HFF-Myc (cell line): ENCODE data around the gene ADAP2.

Experiments used
- DNase-seq: peaks from one replicate; pipeline ENCODE4 v3.0.0-alpha.2; 2011; ENCODE audit warnings: low read depth; ENCODE audit errors: extremely low read depth
- H3K4me3 ChIP-seq: replicated peaks from 2 replicates; pipeline ENCODE4 v1.5.1; 2011; ENCODE audit warnings: low read depth, mild to moderate bottlenecking, control low read depth, low read length
- TF ChIP-seq, protein P1 (sequence below): IDR thresholded peaks from 2 replicates; pipeline ENCODE4 v1.5.1; 2012; ENCODE audit warnings: mild to moderate bottlenecking, low read depth, low read length, control low read depth; ENCODE audit errors: missing control alignments

Gene ADAP2

DNA sequence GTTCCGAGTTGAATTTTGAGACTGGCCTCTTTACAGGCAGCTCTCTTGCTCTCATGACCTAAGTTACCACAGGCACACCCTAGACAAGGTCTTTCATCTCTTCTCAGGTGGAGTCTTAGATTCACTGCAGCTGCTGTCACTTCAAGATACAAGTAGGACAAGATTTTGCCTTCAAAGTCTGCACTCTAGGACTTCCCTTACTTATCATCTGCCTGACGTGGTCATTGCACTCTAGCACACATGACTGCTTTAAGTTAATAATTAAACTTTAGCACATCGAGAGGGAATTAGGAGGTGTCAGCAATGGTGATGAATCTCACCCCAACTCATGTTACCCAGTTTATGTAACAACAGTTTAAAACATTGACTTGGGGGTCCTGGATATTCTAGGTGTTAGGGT lies 74.7 kb downstream of the ADAP2 start:
- DNase-seq, result no peak
- TF ChIP-seq, protein P1, sequence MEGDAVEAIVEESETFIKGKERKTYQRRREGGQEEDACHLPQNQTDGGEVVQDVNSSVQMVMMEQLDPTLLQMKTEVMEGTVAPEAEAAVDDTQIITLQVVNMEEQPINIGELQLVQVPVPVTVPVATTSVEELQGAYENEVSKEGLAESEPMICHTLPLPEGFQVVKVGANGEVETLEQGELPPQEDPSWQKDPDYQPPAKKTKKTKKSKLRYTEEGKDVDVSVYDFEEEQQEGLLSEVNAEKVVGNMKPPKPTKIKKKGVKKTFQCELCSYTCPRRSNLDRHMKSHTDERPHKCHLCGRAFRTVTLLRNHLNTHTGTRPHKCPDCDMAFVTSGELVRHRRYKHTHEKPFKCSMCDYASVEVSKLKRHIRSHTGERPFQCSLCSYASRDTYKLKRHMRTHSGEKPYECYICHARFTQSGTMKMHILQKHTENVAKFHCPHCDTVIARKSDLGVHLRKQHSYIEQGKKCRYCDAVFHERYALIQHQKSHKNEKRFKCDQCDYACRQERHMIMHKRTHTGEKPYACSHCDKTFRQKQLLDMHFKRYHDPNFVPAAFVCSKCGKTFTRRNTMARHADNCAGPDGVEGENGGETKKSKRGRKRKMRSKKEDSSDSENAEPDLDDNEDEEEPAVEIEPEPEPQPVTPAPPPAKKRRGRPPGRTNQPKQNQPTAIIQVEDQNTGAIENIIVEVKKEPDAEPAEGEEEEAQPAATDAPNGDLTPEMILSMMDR, result no peak

DNA sequence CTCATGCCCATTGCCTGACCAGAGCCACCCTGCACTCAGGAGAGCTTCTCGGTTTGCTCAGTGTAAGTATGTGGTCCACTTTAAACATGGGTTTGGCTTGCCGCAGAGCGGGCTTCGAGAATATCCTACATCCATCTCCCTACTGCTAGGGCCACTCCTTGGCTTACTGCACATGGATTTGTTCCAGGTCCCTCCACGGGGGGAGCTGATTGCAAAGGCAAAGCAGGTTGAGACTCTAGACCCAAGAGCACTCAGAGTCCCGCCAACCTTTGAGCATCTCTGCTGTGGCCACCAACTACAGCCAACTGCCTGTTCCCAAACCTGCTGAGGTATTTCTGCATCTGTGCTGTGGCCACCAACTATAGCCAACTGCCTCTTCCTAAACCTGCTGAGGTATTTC lies 75.5 kb downstream of the ADAP2 start:
- H3K4me3 ChIP-seq, result no peak overlapping the region
- TF ChIP-seq, protein P1, result no peak
- no peak for DNase-seq

More for the DNA sequence above, 74.7 kb downstream of the ADAP2 start:
- no peak overlapping the region for H3K4me3 ChIP-seq

DNA sequence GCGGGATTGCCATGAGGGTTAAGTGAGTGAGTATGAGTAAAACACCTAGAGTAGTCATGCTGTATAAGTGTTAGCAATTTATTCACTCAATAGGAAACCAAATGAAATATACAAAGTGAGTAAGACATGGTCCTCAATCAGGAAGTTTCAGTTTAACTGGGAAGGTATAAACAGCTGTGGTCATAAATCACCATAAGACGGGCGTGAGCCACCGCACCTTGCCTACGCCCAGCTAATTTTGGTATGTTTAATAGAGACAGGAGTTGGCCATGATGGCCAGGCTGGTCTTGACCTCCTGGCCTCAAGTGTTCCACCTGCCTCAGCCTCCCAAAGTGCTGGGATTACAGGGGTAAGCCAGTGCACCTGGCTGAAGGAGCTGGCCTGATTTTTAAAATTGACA lies 76.1 kb downstream of the ADAP2 start:
- DNase-seq, result no peak
- TF ChIP-seq, protein P1, result no peak
- no peak overlapping the region for H3K4me3 ChIP-seq

DNA sequence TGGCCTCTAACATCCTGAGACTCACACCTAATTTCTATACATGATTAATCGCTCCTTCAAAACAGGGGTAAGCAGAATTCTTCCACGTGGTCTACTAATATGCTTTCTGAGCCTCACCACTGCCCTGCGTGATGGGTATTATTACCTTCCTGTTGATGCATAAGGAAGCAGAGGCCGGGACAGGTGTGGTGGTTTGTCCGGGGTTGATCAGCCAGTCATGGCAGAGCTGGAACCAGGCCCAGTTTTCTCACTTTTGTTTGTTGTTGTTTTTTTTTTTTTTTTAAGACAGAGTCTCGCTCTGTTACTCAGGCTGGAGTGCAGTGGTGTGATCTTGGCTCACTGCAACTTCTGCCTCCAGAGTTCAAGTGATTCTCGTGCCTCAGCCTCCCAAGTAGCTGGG lies 80.3 kb downstream of the ADAP2 start:
- no peak for DNase-seq
- no peak overlapping the region for H3K4me3 ChIP-seq
- TF ChIP-seq, protein P1, result no peak

DNA sequence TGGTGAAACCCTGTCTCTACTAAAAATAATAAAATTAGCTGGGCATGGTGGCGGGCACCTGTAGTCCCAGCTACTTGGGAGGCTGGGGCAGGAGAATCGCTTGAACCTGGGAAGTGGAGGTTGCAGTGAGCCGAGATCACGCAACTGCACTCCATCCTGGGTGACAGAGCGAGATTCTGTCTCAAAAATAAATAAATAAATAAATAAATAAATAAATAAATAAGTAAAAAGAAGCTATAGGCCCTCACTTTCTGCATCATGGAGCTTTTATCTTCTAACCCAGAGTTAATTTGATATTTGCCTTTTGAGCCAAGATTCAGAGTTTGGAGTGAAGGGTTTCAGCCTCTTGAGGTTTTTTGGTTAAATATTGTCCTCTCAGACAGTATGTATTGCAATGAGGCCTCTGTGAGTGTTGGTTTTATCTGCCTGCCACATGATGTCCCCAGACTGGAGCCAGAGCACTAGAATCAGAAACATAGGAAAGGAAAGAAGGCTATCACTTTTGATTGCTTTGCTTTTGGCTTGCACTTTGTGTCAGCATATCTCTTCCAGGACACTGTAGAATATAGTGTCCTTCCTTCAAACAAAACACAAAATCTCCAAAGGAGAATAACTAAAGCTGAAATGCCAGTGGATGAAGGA lies 81.6 kb downstream of the ADAP2 start:
- TF ChIP-seq, protein P1, result no peak
- no peak overlapping the region for H3K4me3 ChIP-seq
- DNase-seq, result no peak

DNA sequence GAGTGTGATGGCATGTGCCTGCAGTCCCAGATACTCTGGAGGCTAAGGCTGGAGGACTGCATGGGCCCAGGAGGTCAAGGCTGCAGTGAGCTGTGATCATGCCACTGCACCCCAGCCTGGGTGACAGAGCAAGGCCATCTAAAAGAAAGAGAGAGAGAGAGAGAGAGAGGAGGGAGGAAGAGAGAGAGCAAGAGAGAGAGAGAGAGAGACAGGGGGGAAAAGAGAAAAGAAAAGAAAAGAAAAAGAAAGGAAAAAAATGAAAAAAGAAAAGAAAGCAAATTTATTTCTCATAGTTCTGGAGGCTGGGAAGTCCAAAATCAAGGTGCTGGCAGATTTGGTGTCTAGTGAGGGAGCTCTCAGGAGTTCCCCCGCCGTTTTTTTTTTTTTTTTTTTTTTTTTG lies 82.4 kb downstream of the ADAP2 start:
- no peak for DNase-seq
- TF ChIP-seq, protein P1, result no peak
- no peak overlapping the region for H3K4me3 ChIP-seq
